ENCODE results near the gene CLASRP.

The CLASRP gene

DNA sequence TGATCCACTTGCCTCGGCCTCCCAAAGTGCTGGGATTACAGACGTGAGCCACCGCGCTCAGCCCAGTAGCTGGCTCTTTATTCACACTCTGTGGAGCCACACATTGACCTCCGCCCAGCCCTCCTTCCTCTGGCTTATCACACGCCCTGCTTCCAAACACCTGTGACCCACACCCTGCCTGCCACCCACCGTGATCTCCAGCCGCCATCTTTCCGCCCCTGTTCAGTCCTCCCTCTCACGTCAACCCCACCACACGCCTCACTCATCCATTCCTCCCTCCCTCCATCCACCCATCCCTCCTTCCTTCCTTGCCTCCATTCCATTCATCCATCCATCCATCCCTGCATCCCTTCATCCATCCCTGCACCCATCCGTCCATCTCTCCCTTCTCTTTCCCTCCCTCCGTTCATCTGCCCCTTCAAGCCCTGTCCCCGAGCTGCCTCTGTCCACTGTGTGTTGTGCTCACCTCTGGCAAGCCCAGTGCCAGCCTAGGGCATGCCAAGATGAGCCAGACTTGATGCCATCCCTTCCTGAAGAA is 19.8 kb downstream of the CLASRP start:
- no peak overlapping the region for H3K4me2 ChIP-seq (ENCODE audit: low read length)
- no peak overlapping the region for H2AFZ ChIP-seq (ENCODE audit: low read depth, low read length)
- H3K4me3 ChIP-seq (ENCODE audit: low read length) = no peak overlapping the region
- no peak overlapping the region for H3K27ac ChIP-seq (ENCODE audit: low read length)
- no peaks in the 10 kb centered on the region for H3K79me2 ChIP-seq (ENCODE audit: low read length)
- no peaks in the 10 kb centered on the region for H3K27me3 ChIP-seq (ENCODE audit: low read depth, low read length)
- TF ChIP-seq EZH2phosphoT487 (IDR thresholded peaks at IDR 0.05; ENCODE audit: low read depth) (no peak), CTCF (IDR thresholded peaks at IDR 0.05; ENCODE audit: low read depth, low read length) (no peak)
- peaks cover 15% of the 10 kb centered on the region for H3K4me1 ChIP-seq (ENCODE audit: low read length)
- no peaks in the 10 kb centered on the region for H3K9me3 ChIP-seq (ENCODE audit: insufficient read depth, low read length)
- H4K20me1 ChIP-seq (ENCODE audit: insufficient read depth, low read length) = peaks cover 3% of the 10 kb centered on the region; the same call in 1 of the 2 replicates
- peaks cover 71% of the 10 kb centered on the region for H3K36me3 ChIP-seq (replicated peaks; ENCODE audit: low read depth, low read length)
- no peak overlapping the region for H3K9ac ChIP-seq (ENCODE audit: low read length)

DNA sequence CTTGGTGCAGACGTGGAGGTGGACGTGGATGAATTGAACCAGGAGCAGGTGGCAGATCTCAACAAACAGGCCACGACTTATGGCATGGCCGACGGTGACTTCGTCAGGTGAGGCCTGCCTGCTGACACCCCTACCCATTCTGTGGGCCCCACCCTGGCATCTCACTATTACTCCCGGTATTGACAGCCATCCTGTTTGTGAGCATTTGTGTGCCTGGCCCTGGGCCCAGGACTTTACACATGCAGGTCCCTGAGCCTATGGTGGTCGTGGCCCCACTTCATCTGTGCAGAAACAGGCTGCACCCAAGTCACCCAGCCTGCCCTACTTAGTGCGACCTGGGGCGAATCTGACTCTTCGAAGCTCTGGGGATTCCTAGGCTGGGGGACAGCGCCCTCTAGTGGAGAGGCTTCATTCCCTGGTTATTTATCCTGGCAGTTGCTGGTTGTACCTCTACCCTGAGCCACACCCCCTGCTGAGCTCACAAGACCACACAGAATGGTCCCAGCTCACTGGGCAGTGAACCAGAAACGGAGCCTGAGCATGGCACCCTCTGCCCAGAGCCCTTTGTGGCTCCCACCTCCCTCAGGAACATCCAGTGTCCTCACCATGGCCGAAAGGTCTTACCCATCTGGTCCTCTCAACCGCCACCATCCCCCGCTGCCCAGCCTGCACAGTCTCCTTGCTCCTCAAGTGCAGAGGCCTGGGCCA is 20.6 kb downstream of the CLASRP start:
- Histone ChIP-seq H3K9ac (ENCODE audit: low read length) (no peak overlapping the region), H3K79me2 (ENCODE audit: low read length) (no peaks in the 10 kb centered on the region), H3K4me2 (ENCODE audit: low read length) (no peak overlapping the region), H3K4me1 (ENCODE audit: low read length) (peaks cover 15% of the 10 kb centered on the region), H3K27ac (ENCODE audit: low read length) (no peak overlapping the region), H4K20me1 (ENCODE audit: insufficient read depth, low read length) (peaks cover 3% of the 10 kb centered on the region; the same call in 1 of the 2 replicates), H3K36me3 (replicated peaks; ENCODE audit: low read depth, low read length) (peaks cover 73% of the 10 kb centered on the region), H3K9me3 (ENCODE audit: insufficient read depth, low read length) (no peaks in the 10 kb centered on the region), H2AFZ (ENCODE audit: low read depth, low read length) (no peak overlapping the region), H3K4me3 (ENCODE audit: low read length) (no peak overlapping the region), H3K27me3 (ENCODE audit: low read depth, low read length) (no peaks in the 10 kb centered on the region)
- TF ChIP-seq EZH2phosphoT487 (IDR thresholded peaks at IDR 0.05; ENCODE audit: low read depth) (no peak), CTCF (IDR thresholded peaks at IDR 0.05; ENCODE audit: low read depth, low read length) (peak; percentile 96)

GRCh38 chr19:45061965-45062364 is 23.1 kb downstream of the CLASRP start:
- peaks cover 69% of the 10 kb centered on the region for H3K36me3 ChIP-seq (replicated peaks; ENCODE audit: low read depth, low read length)
- no peaks in the 10 kb centered on the region for H3K79me2 ChIP-seq (ENCODE audit: low read length)
- H3K4me3 ChIP-seq (ENCODE audit: low read length) = no peak overlapping the region
- no peak overlapping the region for H3K4me2 ChIP-seq (ENCODE audit: low read length)
- H2AFZ ChIP-seq (ENCODE audit: low read depth, low read length) = no peak overlapping the region
- peaks cover 3% of the 10 kb centered on the region for H3K4me1 ChIP-seq (ENCODE audit: low read length)
- H3K9me3 ChIP-seq (ENCODE audit: insufficient read depth, low read length) = no peaks in the 10 kb centered on the region
- H3K27ac ChIP-seq (ENCODE audit: low read length) = no peak overlapping the region
- H3K27me3 ChIP-seq (ENCODE audit: low read depth, low read length) = no peaks in the 10 kb centered on the region
- no peak for TF ChIP-seq CTCF (IDR thresholded peaks at IDR 0.05; ENCODE audit: low read depth, low read length)
- no peak for TF ChIP-seq EZH2phosphoT487 (IDR thresholded peaks at IDR 0.05; ENCODE audit: low read depth)
- no peak overlapping the region for H3K9ac ChIP-seq (ENCODE audit: low read length)
- H4K20me1 ChIP-seq (ENCODE audit: insufficient read depth, low read length) = no peaks in the 10 kb centered on the region

DNA sequence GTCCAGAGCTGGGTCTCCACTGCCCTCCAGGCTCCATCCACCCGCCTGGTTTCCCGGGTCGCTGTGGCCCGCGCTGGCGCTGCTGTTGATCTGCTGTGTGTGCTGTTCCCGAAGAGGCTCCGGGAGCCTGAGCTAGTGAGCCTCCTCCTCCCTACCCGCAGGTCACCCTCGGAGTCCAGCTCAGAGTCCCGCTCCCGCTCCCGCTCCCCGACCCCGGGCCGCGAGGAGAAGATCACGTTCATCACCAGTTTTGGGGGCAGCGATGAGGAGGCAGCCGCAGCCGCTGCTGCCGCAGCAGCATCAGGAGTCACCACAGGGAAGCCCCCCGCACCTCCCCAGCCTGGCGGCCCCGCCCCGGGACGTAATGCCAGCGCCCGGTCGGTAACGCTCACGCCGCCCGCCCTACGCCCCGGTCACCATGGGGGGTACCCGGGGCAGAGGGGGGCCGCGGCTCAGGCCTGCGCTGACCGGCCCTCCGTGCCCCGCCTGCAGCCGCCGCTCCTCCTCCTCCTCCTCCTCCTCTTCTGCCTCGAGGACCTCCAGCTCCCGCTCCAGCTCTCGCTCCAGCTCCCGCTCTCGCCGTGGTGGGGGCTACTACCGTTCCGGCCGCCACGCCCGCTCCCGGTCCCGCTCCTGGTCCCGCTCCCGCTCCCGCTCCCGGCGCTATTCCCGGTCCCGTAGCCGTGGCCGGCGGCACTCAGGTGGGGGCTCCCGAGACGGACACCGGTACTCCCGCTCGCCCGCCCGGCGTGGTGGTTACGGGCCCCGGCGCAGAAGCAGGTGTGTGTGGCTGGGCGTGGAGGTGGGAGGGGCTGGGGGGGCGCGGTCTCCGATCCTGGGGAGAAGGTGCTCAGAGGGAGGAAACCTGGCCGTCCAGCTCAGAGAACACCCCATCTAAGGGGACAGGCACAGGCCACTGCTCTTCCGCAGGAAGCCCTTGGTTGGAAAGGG is 25.3 kb downstream of the CLASRP start:
- Histone ChIP-seq H3K9ac (ENCODE audit: low read length) (no peak overlapping the region), H3K36me3 (replicated peaks; ENCODE audit: low read depth, low read length) (peaks cover 64% of the 10 kb centered on the region), H3K27me3 (ENCODE audit: low read depth, low read length) (no peaks in the 10 kb centered on the region), H4K20me1 (ENCODE audit: insufficient read depth, low read length) (no peaks in the 10 kb centered on the region), H3K4me3 (ENCODE audit: low read length) (no peak overlapping the region), H3K4me2 (ENCODE audit: low read length) (no peak overlapping the region), H2AFZ (ENCODE audit: low read depth, low read length) (no peak overlapping the region), H3K4me1 (ENCODE audit: low read length) (no peaks in the 10 kb centered on the region), H3K79me2 (ENCODE audit: low read length) (no peaks in the 10 kb centered on the region), H3K9me3 (ENCODE audit: insufficient read depth, low read length) (no peaks in the 10 kb centered on the region), H3K27ac (ENCODE audit: low read length) (no peak overlapping the region)
- no peak for TF ChIP-seq CTCF (IDR thresholded peaks at IDR 0.05; ENCODE audit: low read depth, low read length)
